ENCODE data around the gene DERL3.

DERL3 gene

GRCh38 chr22:23849009-23850006, 10.5 kb upstream of the DERL3 start:
- peak; percentile 86 for DNase-seq
- in situ Hi-C loops (cut with MboI; ENCODE audit: low pct_unique_long_range_greater_than_20kb, low sequenced_read_pairs) = no loop called here

GRCh38 chr22:23847991-23848864, 9.4 kb upstream of the DERL3 start:
- in situ Hi-C loops (cut with MboI; ENCODE audit: low pct_unique_long_range_greater_than_20kb, low sequenced_read_pairs) = no loop called here
- no peak for DNase-seq

- in situ Hi-C loops (cut with MboI; ENCODE audit: low pct_unique_long_range_greater_than_20kb, low sequenced_read_pairs) = no loop called here
- DNase-seq = no peak
Observed at GRCh38 chr22:23847310-23847920, 8.6 kb upstream of the DERL3 start.

GRCh38 chr22:23846081-23846469, 7.3 kb upstream of the DERL3 start:
- no peak for DNase-seq
- in situ Hi-C loops (cut with MboI; ENCODE audit: low pct_unique_long_range_greater_than_20kb, low sequenced_read_pairs) = no loop called here

GRCh38 chr22:23845265-23846080, 6.7 kb upstream of the DERL3 start:
- no peak for DNase-seq
- in situ Hi-C loops (cut with MboI; ENCODE audit: low pct_unique_long_range_greater_than_20kb, low sequenced_read_pairs) = no loop called here

- no peak for DNase-seq
- in situ Hi-C loops (cut with MboI; ENCODE audit: low pct_unique_long_range_greater_than_20kb, low sequenced_read_pairs) = no loop called here
Observed at GRCh38 chr22:23844739-23845202, 6.0 kb upstream of the DERL3 start.

GRCh38 chr22:23842599-23842998, 3.8 kb upstream of the DERL3 start:
- in situ Hi-C loops (cut with MboI; ENCODE audit: low pct_unique_long_range_greater_than_20kb, low sequenced_read_pairs) = no loop called here

GRCh38 chr22:23841736-23842445, 3.1 kb upstream of the DERL3 start:
- in situ Hi-C loops (cut with MboI; ENCODE audit: low pct_unique_long_range_greater_than_20kb, low sequenced_read_pairs) = no loop called here
- no peak for DNase-seq

More at GRCh38 chr22:23842599-23842998, 3.8 kb upstream of the DERL3 start:
- no peak for DNase-seq

GRCh38 chr22:23841292-23841691, 2.5 kb upstream of the DERL3 start:
- in situ Hi-C loops (cut with MboI; ENCODE audit: low pct_unique_long_range_greater_than_20kb, low sequenced_read_pairs) = no loop called here
- no peak for DNase-seq

- in situ Hi-C loops (cut with MboI; ENCODE audit: low pct_unique_long_range_greater_than_20kb, low sequenced_read_pairs) = no loop called here
- DNase-seq = no peak
Observed at GRCh38 chr22:23840026-23840425, 1.2 kb upstream of the DERL3 start.

- in situ Hi-C loops (cut with MboI; ENCODE audit: low pct_unique_long_range_greater_than_20kb, low sequenced_read_pairs) = no loop called here
- DNase-seq = peak; percentile 55
Observed at GRCh38 chr22:23837911-23838680, 710 bp downstream of the DERL3 start.

- in situ Hi-C loops (cut with MboI; ENCODE audit: low pct_unique_long_range_greater_than_20kb, low sequenced_read_pairs) = no loop called here
- DNase-seq = no peak
Observed at GRCh38 chr22:23837496-23837859, 1.3 kb downstream of the DERL3 start.

GRCh38 chr22:23836692-23837495, 1.9 kb downstream of the DERL3 start:
- in situ Hi-C loops (cut with MboI; ENCODE audit: low pct_unique_long_range_greater_than_20kb, low sequenced_read_pairs) = no loop called here
- DNase-seq = no peak

GRCh38 chr22:23836281-23836680, 2.5 kb downstream of the DERL3 start:
- no peak for DNase-seq
- in situ Hi-C loops (cut with MboI; ENCODE audit: low pct_unique_long_range_greater_than_20kb, low sequenced_read_pairs) = no loop called here

GRCh38 chr22:23835484-23836144, 3.2 kb downstream of the DERL3 start:
- in situ Hi-C loops (cut with MboI; ENCODE audit: low pct_unique_long_range_greater_than_20kb, low sequenced_read_pairs) = no loop called here
- no peak for DNase-seq

GRCh38 chr22:23834793-23835483, 3.9 kb downstream of the DERL3 start:
- in situ Hi-C loops (cut with MboI; ENCODE audit: low pct_unique_long_range_greater_than_20kb, low sequenced_read_pairs) = no loop called here

More at GRCh38 chr22:23834793-23835483, 3.9 kb downstream of the DERL3 start:
- no peak for DNase-seq

Measured in KBM-7 (cell line).